ENCODE results near the gene TGFBR2. TPM values are rescaled to one million over a fixed set of nuclear protein-coding genes. Genes with fewer than 3 reads are reported as not detected.
A peak's percentile ranks its signal among the peaks of the same experiment; 100 is the strongest.
"Not testable (repeated sequence)": the region's sequence is repeated elsewhere in the genome, so short reads cannot be mapped to it uniquely, and the experiment has no call there.

Gene TGFBR2
- total RNA-seq, 1 donor from 2014 or later: 14.6 TPM

- ATAC-seq: peak; percentile 48
Measured at GRCh38 chr3:30658328-30659052, 52.1 kb downstream of the TGFBR2 start.

DNA sequence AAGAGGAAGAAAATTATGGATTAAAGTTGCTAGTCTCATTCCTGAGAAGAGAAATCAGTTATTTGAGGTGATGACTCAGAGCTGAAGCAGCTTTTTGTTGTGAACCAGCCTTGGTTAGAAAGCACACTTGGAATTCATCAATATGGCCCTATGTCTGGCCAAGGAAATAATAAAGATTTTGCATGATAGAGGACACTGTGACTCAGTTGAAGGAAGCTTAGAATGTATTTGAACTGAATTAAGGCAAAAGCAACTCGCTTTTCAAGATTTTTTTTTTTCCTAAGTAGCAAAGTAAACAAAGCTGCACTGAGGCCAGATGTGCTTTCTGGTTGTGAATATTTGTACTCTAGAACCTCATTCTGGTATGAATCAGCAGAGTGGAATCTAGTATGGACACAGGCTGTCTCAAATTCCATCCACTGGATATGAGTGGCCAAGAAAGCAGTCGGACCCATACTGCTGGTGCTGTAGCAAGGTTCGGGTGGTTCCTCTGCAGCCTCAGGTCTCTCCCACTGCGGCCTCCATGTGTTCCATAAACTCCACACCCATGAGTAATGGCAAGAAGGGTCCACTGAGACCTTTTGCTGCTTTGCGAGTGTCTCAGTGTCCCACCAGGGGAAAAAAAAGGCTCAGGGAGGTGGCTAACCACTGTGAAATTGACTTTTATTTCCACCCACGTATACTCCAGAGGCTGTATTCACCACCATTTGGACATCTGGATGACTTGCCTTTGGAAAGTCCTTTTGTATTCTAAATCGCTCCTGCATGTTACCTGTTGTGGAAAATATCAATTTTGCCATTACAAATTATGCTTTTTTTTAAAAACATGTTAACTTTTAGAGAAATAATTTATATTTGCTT, 53.1 kb downstream of the TGFBR2 start:
- peak; percentile 67 for ATAC-seq

DNA sequence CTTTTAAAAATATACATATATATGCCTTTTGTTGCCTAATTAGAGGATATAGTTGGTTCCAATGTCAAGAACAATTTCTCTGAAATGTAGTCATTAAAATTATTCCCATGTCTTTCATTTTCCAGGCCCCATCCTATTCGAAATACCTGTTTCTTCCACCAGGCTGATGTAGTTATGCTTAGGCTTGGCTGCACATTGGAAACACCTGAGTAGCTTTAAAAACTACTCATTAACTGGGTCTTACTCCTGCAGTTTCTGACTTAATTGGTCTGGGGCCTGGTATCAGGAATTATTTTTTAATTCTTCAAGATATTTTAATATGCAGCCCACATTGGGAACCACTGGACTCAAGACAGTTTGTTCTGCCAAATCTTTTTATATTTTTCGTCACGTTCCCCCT, 53.7 kb downstream of the TGFBR2 start:
- no peak for ATAC-seq

DNA sequence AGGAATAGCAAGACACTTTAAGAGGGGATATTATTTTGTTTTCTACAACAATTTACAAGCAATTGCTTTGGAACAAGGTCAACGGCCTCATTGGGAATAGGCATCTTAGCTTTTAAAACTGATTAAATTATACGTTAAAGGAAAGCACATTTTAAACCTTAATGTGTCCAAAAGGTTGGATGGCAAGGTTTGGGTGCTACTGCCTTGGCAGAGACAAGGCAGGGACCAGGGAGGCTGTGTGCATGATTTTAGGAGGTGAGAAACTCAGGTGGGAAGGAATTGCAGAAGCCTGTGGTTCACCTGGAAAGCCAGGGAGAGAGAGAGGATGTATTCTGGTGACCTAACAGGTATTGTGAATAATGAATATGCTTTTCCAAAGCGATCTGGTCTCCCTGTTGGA, 54.3 kb downstream of the TGFBR2 start:
- ATAC-seq: no peak

- ATAC-seq: no peak
Measured at GRCh38 chr3:30661098-30661873, 54.9 kb downstream of the TGFBR2 start.

DNA sequence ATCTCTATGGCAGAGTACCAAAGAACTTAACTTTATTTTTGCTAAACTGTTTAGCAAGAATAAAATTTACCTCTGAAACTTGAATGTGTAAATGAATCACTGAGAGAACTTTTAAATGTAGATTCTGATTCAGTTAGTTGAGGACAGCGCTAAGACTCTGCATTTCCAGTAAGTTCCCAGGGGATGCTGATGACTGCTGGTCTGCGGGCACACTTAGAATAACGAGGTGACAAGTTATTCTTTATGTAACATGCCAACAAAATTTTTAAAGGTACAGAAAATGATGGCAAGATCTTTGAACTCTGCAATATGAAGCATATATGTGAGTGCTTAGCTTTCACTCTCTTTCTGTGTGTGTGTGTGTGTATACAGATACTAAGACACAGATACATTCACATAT, 56.4 kb downstream of the TGFBR2 start:
- ATAC-seq: no peak

DNA sequence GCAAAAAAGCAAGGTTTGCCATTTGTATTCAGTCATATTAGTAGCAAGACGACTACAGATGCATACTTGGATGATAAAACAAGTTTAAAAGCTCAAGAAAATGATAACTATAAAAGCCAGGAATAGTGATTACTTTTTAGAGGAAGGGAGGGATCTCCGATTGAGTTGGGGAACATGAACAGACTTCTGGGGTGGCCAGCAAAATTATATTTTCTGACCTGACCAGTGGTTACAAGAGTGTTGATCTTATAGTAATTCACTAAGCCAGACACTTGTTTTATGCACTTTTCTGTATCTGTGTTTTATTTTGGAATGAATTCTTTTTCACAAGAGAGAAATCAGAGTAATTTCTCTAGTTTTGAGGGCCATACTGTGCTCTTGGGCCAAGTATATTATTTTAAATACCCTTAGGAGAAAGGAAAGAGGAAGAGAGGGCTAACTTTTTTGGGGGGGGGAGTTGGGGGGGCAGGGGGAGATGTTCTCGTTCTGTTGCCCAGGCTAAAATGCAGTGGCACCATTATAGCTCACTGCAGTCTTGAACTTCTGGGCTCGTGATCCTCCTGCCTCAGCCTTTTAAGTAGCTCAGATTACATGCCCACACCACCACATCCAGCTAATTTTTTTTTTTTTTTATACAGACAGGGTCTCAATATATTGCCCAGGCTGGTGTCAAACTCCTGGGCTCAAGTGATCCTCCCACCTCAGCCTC, 57.3 kb downstream of the TGFBR2 start:
- ATAC-seq: no peak

- ATAC-seq: no peak
Measured at GRCh38 chr3:30664459-30664858, 58.1 kb downstream of the TGFBR2 start.

DNA sequence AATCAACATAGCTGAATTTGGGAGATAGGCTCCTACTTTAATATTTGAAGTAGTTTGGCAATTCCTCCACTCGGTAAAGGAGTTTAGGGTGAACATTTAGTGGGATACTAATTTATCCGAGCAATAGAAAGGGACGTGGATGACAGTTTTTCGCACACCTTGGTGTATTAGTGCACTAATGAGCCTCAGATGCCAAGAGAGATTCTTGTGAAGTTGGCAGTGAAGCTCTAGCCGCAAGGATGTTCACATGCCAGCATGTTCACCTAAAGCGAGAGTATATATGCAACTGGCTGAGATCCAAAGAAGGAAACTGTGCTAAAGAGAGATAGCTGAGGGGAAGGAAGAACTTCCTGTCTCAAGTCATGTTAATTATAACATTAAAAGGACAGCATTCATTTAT, 58.5 kb downstream of the TGFBR2 start:
- ATAC-seq: no peak

DNA sequence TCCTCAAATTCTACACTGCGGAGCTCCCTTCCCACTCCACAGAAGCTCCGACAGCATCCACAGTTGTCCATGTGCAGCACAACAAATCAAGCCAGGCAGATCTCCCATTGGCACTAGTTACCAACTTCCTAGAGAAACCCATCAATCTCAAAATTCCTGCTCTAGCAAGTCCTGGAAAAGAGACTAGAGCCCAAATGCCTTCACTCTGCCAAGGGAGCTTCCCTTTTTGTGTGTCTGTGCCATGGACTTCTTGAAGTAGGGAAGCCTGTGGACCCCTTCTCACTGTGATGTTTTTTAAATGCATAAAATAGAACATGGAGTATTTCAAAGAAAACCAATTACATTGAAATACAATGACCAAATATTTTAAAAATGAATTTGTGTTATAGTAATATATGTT, 59.1 kb downstream of the TGFBR2 start:
- ATAC-seq: no peak

GRCh38 chr3:30666572-30667279, 60.3 kb downstream of the TGFBR2 start:
- ATAC-seq: no peak

DNA sequence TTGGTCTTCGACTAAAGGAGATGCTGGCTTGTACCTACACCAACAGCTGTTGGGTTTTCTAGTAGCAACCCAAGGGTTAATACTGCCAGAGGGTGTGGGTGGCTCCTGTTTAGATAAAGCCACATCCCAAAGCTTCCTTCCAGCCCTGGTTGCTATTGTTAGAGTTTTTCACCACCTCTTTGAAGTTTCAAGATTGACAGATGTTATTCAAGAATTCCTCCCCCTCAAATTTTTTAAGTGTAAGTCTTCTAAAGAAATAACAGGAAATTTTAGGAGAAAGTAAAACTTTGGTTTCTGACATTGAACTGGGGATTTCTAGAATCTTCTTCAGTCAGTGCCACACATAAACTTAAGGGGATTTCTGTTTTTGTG, 60.9 kb downstream of the TGFBR2 start:
- no peak for ATAC-seq

GRCh38 chr3:30668051-30668609, 61.7 kb downstream of the TGFBR2 start:
- ATAC-seq: no peak

GRCh38 chr3:30669360-30669934, 63.0 kb downstream of the TGFBR2 start:
- not testable (repeated sequence) for ATAC-seq

DNA sequence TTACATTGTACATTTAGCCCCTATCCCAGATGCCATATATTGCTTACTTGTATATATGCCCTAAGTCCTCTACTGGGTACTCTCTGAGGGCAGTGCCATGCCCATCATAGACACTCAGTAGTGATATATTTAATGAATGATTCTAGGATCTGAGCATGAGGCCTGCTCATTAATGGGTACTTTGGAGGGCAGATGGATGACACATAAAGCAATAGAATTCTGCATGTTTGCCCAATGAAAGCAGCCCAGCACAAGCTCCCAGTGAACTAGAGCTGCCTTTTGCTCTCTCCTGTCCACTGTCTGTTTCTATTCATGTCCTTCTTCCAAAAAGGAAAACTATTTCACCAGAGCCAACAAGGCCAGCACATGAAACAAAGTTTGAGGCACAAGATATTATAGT, 63.9 kb downstream of the TGFBR2 start:
- no peak for ATAC-seq

GRCh38 chr3:30671527-30672286, 65.3 kb downstream of the TGFBR2 start:
- ATAC-seq: no peak

- ATAC-seq: peak; percentile 11
Measured at GRCh38 chr3:30672287-30672735, 65.9 kb downstream of the TGFBR2 start.

DNA sequence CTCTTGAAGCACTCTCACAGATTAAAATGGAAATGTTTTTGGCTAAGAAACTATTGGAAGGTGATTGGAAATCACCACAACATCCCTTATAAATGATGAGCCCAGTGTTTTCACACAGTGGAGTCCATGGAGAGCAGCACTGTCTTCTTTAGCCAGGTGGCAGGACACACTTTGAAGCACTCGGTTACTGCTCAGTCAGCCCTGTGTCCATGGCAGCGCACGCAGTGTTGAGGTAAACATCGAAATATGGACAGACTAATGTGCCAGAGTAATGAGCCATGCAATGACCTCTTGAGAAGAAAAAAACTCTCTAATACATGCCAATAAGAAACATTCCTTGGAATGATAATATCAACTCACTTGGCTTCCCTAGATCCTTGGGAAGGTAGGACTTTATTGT, 66.6 kb downstream of the TGFBR2 start:
- ATAC-seq: no peak

GRCh38 chr3:30673425-30674341, 67.3 kb downstream of the TGFBR2 start:
- ATAC-seq: no peak

Measured in esophagus mucosa (tissue), 1 donor.